Measurements from ENCODE around the gene SCN7A.

DNA sequence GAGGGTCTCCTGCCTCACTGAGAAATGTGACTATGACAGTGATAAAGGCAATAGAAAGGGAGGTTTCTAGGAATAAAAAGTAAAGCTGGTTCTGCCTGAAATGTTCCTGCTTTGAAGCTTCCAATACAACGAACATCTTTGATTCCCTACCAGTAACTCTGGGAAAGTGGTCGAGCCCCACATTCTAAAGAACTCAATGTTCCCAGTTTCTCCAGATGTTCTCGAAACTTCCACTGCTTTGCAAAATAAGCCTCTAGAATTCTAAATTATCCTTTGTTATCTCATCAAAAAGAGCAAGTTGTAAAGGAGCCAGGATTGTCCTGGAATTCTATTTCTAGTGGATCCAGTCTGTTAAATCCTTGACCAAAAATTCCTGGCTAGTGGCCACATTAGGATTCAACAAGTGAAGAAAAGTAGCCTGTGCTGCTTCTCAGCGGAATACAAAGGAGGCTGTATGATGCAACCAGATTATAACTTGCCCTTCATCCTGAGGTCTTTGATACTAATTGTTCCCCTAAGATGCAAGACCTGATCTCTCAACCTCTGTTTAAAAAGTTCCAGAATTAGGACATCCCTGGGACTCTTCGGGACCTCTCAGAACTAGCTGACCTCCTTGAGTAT, 8.4 kb downstream of the SCN7A start:
- TF ChIP-seq, protein P1, sequence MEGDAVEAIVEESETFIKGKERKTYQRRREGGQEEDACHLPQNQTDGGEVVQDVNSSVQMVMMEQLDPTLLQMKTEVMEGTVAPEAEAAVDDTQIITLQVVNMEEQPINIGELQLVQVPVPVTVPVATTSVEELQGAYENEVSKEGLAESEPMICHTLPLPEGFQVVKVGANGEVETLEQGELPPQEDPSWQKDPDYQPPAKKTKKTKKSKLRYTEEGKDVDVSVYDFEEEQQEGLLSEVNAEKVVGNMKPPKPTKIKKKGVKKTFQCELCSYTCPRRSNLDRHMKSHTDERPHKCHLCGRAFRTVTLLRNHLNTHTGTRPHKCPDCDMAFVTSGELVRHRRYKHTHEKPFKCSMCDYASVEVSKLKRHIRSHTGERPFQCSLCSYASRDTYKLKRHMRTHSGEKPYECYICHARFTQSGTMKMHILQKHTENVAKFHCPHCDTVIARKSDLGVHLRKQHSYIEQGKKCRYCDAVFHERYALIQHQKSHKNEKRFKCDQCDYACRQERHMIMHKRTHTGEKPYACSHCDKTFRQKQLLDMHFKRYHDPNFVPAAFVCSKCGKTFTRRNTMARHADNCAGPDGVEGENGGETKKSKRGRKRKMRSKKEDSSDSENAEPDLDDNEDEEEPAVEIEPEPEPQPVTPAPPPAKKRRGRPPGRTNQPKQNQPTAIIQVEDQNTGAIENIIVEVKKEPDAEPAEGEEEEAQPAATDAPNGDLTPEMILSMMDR (IDR thresholded peaks at IDR 0.05): no peak
- TF ChIP-seq POLR2A (IDR thresholded peaks at IDR 0.05): no peak

All from adrenal gland (tissue), 5 donors.